K562 (cell line): Measurements from ENCODE around the gene RNU5D-1. TPM values are rescaled to one million over a fixed set of nuclear protein-coding genes. Genes with fewer than 3 reads are reported as not detected.

Experiments used
- ATAC-seq: fragments of 200-7000 bp; cut with Tn5 transposase; 3 replicates; pipeline ENCODE4 v1.9.1; 2020; ENCODE audit warnings: moderate library complexity
- BruUV-seq: library from RNA; stranded (reverse); fragments of 400-500 nt; replicated peaks from 2 replicates; lab custom pipeline; 2021; lab: Mats Ljungman, UMichigan
- CTCF ChIA-PET: fragments of 300-600 bp; formaldehyde crosslinking; extraction: SDS; loops from one replicate; lab custom pipeline; 2021; ENCODE audit warnings: low intra/inter-chr PET ratio; lab: Yijun Ruan, JAX
- POLR2A ChIA-PET: fragments of 300-600, 350-650 bp; sonication (Branson Sonifier 250); formaldehyde crosslinking; extraction: SDS; loops from one replicate; lab custom pipeline; 2021; ENCODE audit warnings: antibody characterized with exemption, inconsistent platforms; lab: Yijun Ruan, JAX
- DNase-seq, 4 experiments: peaks; one replicate each; pipeline versions ENCODE4 v3.0.0 to v3.0.0-alpha.2; 2011 to 2018; ENCODE audit warnings: low spot score in 3 of 4, mixed read lengths in 3 of 4; ENCODE audit errors: extremely low read depth in 1 of 4
- FAIRE-seq: peaks from 2 replicates; lab custom pipeline; 2011; peaks lifted over from hg19 to GRCh38; lab: Jason Lieb, UNC
- H2AFZ ChIP-seq: 2 replicates; pipeline ENCODE4 v1.6.0; 2011; ENCODE audit warnings: low read depth, low read length, control low read depth, inconsistent platforms
- H3K27ac ChIP-seq: fragments of 200-600 bp; 3 replicates; pipeline ENCODE4 v1.8.0; 2011; ENCODE audit warnings: low read depth, mild to moderate bottlenecking, control low read depth, inconsistent platforms, low read length, moderate library complexity, mixed read lengths; ENCODE audit errors: extremely low read depth
- H3K27me3 ChIP-seq, 2 experiments: fragments of 300-600 bp in 1 of 2; 2 replicates in 1 of 2; 3 replicates in 1 of 2; pipeline versions ENCODE4 v1.6.0 to v1.8.0; 2011; ENCODE audit warnings: inconsistent platforms in 2 of 2, low read length in 2 of 2, mild to moderate bottlenecking in 1 of 2, mixed read lengths in 1 of 2, moderate library complexity in 1 of 2; ENCODE audit not compliant: control insufficient read depth in 2 of 2, insufficient read depth in 2 of 2
- H3K36me3 ChIP-seq: fragments of 300-600 bp; 3 replicates; pipeline ENCODE4 v1.8.0; 2011; ENCODE audit warnings: mild to moderate bottlenecking, low read length, inconsistent platforms; ENCODE audit not compliant: control insufficient read depth, insufficient read depth
- H3K4me1 ChIP-seq, 2 experiments: fragments of 200-600 bp in 1 of 2; replicated peaks in 1 of 2; 2 replicates in 1 of 2; 3 replicates in 1 of 2; pipeline versions ENCODE4 v1.5.1 to v1.8.0; 2011; ENCODE audit warnings: inconsistent platforms in 2 of 2, low read length in 2 of 2, mild to moderate bottlenecking in 1 of 2, mixed read lengths in 1 of 2, moderate library complexity in 1 of 2; ENCODE audit not compliant: control insufficient read depth in 2 of 2, insufficient read depth in 2 of 2
- H3K4me2 ChIP-seq: 2 replicates; pipeline ENCODE4 v1.6.1; 2011; ENCODE audit warnings: low read length, control low read depth, inconsistent platforms, mixed read lengths; ENCODE audit not compliant: insufficient read depth
- H3K4me3 ChIP-seq: fragments of 200-600 bp; sonication (generic), shearing (Covaris generic); 2 replicates; pipeline ENCODE4 v1.5.1; 2016; ENCODE audit warnings: control low read depth, inconsistent platforms
- H3K79me2 ChIP-seq: fragments of 200-600 bp; 3 replicates; pipeline ENCODE4 v1.8.0; 2011; ENCODE audit warnings: low read length, inconsistent platforms; ENCODE audit not compliant: control insufficient read depth, insufficient read depth
- H3K9ac ChIP-seq, 2 experiments: 2 replicates each; pipeline versions ENCODE4 v1.6.0 to v1.6.1; 2011; ENCODE audit warnings: low read depth in 2 of 2, low read length in 2 of 2, control low read depth in 1 of 2, inconsistent platforms in 1 of 2, mild to moderate bottlenecking in 1 of 2, mixed read lengths in 1 of 2; ENCODE audit not compliant: insufficient read depth in 1 of 2
- H3K9me1 ChIP-seq: one replicate; pipeline ENCODE4 v1.6.0; 2011; ENCODE audit warnings: inconsistent platforms, mild to moderate bottlenecking, low read length, moderate library complexity; ENCODE audit not compliant: control insufficient read depth, insufficient read depth
- H3K9me3 ChIP-seq: replicated peaks from 2 replicates; pipeline ENCODE4 v1.5.1; 2011; ENCODE audit warnings: low read depth, low read length, inconsistent platforms; ENCODE audit not compliant: control insufficient read depth, insufficient read depth
- H4K20me1 ChIP-seq: replicated peaks from 2 replicates; pipeline ENCODE4 v1.6.1; 2011; ENCODE audit warnings: low read length, inconsistent platforms, mixed read lengths; ENCODE audit not compliant: control insufficient read depth, insufficient read depth
- CAMTA2 ChIP-seq: fragments of 250-450 bp; sonication (Bioruptor Pico); conservative IDR thresholded peaks from 2 replicates; pipeline ENCODE4 v1.5.1; 2022
- PTBP1 ChIP-seq: fragments of 200-400 bp; formaldehyde crosslinking; IDR thresholded peaks from 2 replicates; pipeline ENCODE4 v1.6.1; 2017; ENCODE audit warnings: low read depth, low read length
- WHSC1 ChIP-seq: IDR thresholded peaks from one replicate; pipeline ENCODE4 v1.6.1; 2012; ENCODE audit warnings: low read length, control low read depth, inconsistent platforms
- WGBS: fragments of 100-300 bp; shearing (Covaris generic); methylation state at CpG from one replicate; pipeline ENCODE4 v1.1.6; 2016; ENCODE audit warnings: low coverage, mixed read lengths; ENCODE audit not compliant: insufficient coverage; ENCODE audit errors: missing lambda C conversion rate; 5-methylcytosine and 5-hydroxymethylcytosine counted together
- in situ Hi-C: fragments of 300-500 bp; cut with MboI; formaldehyde crosslinking; loops from 4 replicates; pipeline ENCODE4 v1.15.0; 2018; ENCODE audit warnings: inconsistent platforms, mixed read lengths
- intact Hi-C: fragments of 100-400 bp; cut with micrococcal nuclease; formaldehyde crosslinking; loops from 2 replicates; pipeline ENCODE4 v1.14.2; 2022
- polyA plus RNA-seq, 8 experiments: library from polyadenylated mRNA; depleted of rRNA in 4 of 8; stranded (reverse) in 5 of 8; unstranded in 3 of 8; fragments of >200 nt; fragmentation: Nextera tagmentation in 2 of 8; fragmentation: Illumina TruSeq in 1 of 8; extraction: Ambion mirVana in 2 of 8; extraction: Trizol in 1 of 8; gene quantifications; 2 replicates each; pipeline versions ENCODE4 v1.2.1 to v1.2.3, GENCODE V29; 2011 to 2014; ENCODE audit warnings: inconsistent platforms in 1 of 8, missing spikeins in 1 of 8
- total RNA-seq, 7 experiments: library from RNA; depleted of rRNA in 6 of 7; stranded (reverse); fragments of >200 nt in 6 of 7; fragmentation: Illumina TruSeq in 2 of 7; extraction: Trizol in 2 of 7; gene quantifications; 2 replicates each; pipeline versions ENCODE4 v1.2.1 to v1.2.3, GENCODE V29; 2011 to 2021; ENCODE audit warnings: low replicate concordance in 1 of 7
- TF ChIP-seq, protein P1 (sequence below), 2 experiments: fragments of 450-650 bp; conservative IDR thresholded peaks; 2 replicates each; pipeline ENCODE4 v1.6.1; 2017; ENCODE audit warnings: mild to moderate bottlenecking in 2 of 2, moderate library complexity in 2 of 2

RNU5D-1 gene
- total and polyA plus RNA-seq, 9 of the 15 experiments (the other 6 are each of a cell fraction or from before 2014, with no cell fraction given): under 0.01 TPM; not detected in 8

- TF ChIP-seq WHSC1 (no peak), CAMTA2 (CRISPR knock-in tag) (peak; percentile 100)
Measured at GRCh38 chr1:44721485-44722361, 9.2 kb downstream of the RNU5D-1 start (continued).

- peaks cover 8 to 15% of the 10 kb centered on the region in 2 experiments; a peak in 4 of 5 replicates for H3K27me3 ChIP-seq
- H3K27ac ChIP-seq: no peak overlapping the region
- no peak for DNase-seq
- TF ChIP-seq PTBP1: no peak
- TF ChIP-seq, protein P1, sequence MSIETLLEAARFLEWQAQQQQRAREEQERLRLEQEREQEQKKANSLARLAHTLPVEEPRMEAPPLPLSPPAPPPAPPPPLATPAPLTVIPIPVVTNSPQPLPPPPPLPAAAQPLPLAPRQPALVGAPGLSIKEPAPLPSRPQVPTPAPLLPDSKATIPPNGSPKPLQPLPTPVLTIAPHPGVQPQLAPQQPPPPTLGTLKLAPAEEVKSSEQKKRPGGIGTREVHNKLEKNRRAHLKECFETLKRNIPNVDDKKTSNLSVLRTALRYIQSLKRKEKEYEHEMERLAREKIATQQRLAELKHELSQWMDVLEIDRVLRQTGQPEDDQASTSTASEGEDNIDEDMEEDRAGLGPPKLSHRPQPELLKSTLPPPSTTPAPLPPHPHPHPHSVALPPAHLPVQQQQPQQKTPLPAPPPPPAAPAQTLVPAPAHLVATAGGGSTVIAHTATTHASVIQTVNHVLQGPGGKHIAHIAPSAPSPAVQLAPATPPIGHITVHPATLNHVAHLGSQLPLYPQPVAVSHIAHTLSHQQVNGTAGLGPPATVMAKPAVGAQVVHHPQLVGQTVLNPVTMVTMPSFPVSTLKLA (conservative IDR thresholded peaks at IDR 0.05): no peak
- CTCF ChIA-PET: no interaction called here
- H3K9ac ChIP-seq: no peak overlapping the region; a peak in 1 of 4 replicates
- H3K4me3 ChIP-seq: no peak overlapping the region
- ATAC-seq: no peak
- in situ Hi-C loops: loop anchor here (10.0 kb wide), 1 partner anchor 585 kb away; no protein-coding TSS in a partner anchor
- POLR2A ChIA-PET: interaction anchor here (1.2 to 9.1 kb wide), 23 partner anchors 8 to 1500 kb away, joined by 3 to 328 read pairs (median 18); partner anchors contain the start of genes ARMH1, BTBD19, DYNLT4 and HECTD3
- intact Hi-C loops: no loop called here
- no peak for FAIRE-seq
- H4K20me1 ChIP-seq: 0 out of 2 replicates have a peak, but pooled peaks cover 3% of the 10 kb centered on the region
- no peak overlapping the region for H2AFZ ChIP-seq
- H3K36me3 ChIP-seq: no peaks in the 10 kb centered on the region
- WGBS: 30% methylated on average over 4 of the region's 4 CpGs
- H3K79me2 ChIP-seq: no peaks in the 10 kb centered on the region
- no peaks in the 10 kb centered on the region for H3K9me1 ChIP-seq
- H3K4me1 ChIP-seq: peaks cover 17 to 23% of the 10 kb centered on the region in 2 experiments
- H3K4me2 ChIP-seq: no peak overlapping the region
- no peaks in the 10 kb centered on the region for H3K9me3 ChIP-seq
- no TSS peak for BruUV-seq
Measured at GRCh38 chr1:44720281-44720680, 10.7 kb downstream of the RNU5D-1 start.
